PC-3 (cell line): ENCODE results near the gene LUZP1.

ENCODE experiments used
- CTCF ChIP-seq: fragments of 300-600 bp; sonication (generic); conservative IDR thresholded peaks from 2 replicates; pipeline ENCODE4 v1.5.1; 2017; ENCODE audit warnings: antibody characterized with exemption, low read depth, mild to moderate bottlenecking, low read length
- EZH2 ChIP-seq: fragments of 300-600 bp; sonication (generic); IDR thresholded peaks from one replicate; pipeline ENCODE4 v1.6.1; 2017; ENCODE audit warnings: antibody characterized with exemption, mild to moderate bottlenecking, low read length; ENCODE audit not compliant: unreplicated experiment

GRCh38 chr1:23116921-23117699, 51.5 kb downstream of the LUZP1 start:
- TF ChIP-seq CTCF (no peak), EZH2 (no peak)
